GM12872 (cell line): ENCODE measurements around the gene KLF7.

Source experiments
- CTCF ChIP-seq: IDR thresholded peaks from 3 replicates; pipeline ENCODE4 v1.5.1; 2011; ENCODE audit warnings: low read depth, mild to moderate bottlenecking, low read length, moderate library complexity; ENCODE audit not compliant: insufficient read depth

The KLF7 gene

GRCh38 chr2:207032490-207032889 is 133.3 kb downstream of the KLF7 start:
- no peak for TF ChIP-seq CTCF
